OCI-LY3 (cell line): ENCODE measurements around the gene TMEM18.

ENCODE experiments used
- H2AFZ ChIP-seq: fragments of 200-600, 300-600 bp; shearing (Covaris generic); 2 replicates; pipeline ENCODE4 v1.6.0; 2014; ENCODE audit warnings: antibody characterized with exemption, low read depth, low read length
- H3K27ac ChIP-seq: fragments of 200-600, 300-600 bp; sonication (generic); 2 replicates; pipeline ENCODE4 v1.5.1; 2014; ENCODE audit warnings: mild to moderate bottlenecking, low read length, moderate library complexity, mixed read lengths
- H3K27me3 ChIP-seq: fragments of 200-600, 300-600 bp; sonication (generic); 2 replicates; pipeline ENCODE4 v1.6.1; 2014; ENCODE audit warnings: low read depth, low read length, mixed read lengths
- H3K36me3 ChIP-seq: fragments of 200-600, 300-600 bp; sonication (generic); replicated peaks from 2 replicates; pipeline ENCODE3; 2014; ENCODE audit warnings: low read depth, low read length, mixed read lengths
- H3K4me1 ChIP-seq: fragments of 300-600, 200-600 bp; sonication (generic); 2 replicates; pipeline ENCODE4 v1.6.1; 2014; ENCODE audit warnings: low read length, mixed read lengths
- H3K4me2 ChIP-seq: fragments of 200-600, 300-600 bp; sonication (generic); 2 replicates; pipeline ENCODE4 v1.6.1; 2014; ENCODE audit warnings: low read length, mixed read lengths
- H3K4me3 ChIP-seq: fragments of 300-600, 200-600 bp; sonication (generic); 2 replicates; pipeline ENCODE4 v1.5.1; 2014; ENCODE audit warnings: antibody characterized with exemption, mild to moderate bottlenecking, low read length, moderate library complexity
- H3K79me2 ChIP-seq: fragments of 300-600, 200-600 bp; shearing (Covaris generic); 2 replicates; pipeline ENCODE4 v1.6.1; 2014; ENCODE audit warnings: mild to moderate bottlenecking, low read length, mixed read lengths
- H3K9ac ChIP-seq: fragments of 300-600, 200-600 bp; shearing (Covaris generic); 2 replicates; pipeline ENCODE4 v1.6.0; 2014; ENCODE audit warnings: mild to moderate bottlenecking, low read length, moderate library complexity
- H3K9me3 ChIP-seq: fragments of 200-600, 300-600 bp; shearing (Covaris generic); 2 replicates; pipeline ENCODE4 v1.6.1; 2014; ENCODE audit warnings: low read length, mixed read lengths; ENCODE audit not compliant: insufficient read depth
- H4K20me1 ChIP-seq: fragments of 200-600, 300-600 bp; sonication (generic); 2 replicates; pipeline ENCODE4 v1.6.1; 2016; ENCODE audit warnings: low read length, mixed read lengths; ENCODE audit not compliant: insufficient read depth
- CTCF ChIP-seq: fragments of 200-600, 300-600 bp; sonication (generic); IDR thresholded peaks from 2 replicates; pipeline ENCODE4 v1.5.1; 2014; ENCODE audit warnings: antibody characterized with exemption, low read length, low read depth
- EZH2phosphoT487 ChIP-seq: fragments of 200-600 bp; shearing (Covaris generic); IDR thresholded peaks from 2 replicates; pipeline ENCODE4 v1.6.1; 2018; ENCODE audit warnings: antibody characterized with exemption, mixed run types, low read depth

TMEM18 gene

GRCh38 chr2:682226-682625 is 5.0 kb upstream of the TMEM18 start:
- peaks cover 14% of the 10 kb centered on the region; the same call in 1 of the 2 replicates for H3K9me3 ChIP-seq
- H3K79me2 ChIP-seq = peaks cover 11% of the 10 kb centered on the region
- no peaks in the 10 kb centered on the region for H4K20me1 ChIP-seq
- H3K4me2 ChIP-seq = no peak overlapping the region
- H3K4me3 ChIP-seq = no peak overlapping the region
- no peak overlapping the region for H3K27ac ChIP-seq
- no peaks in the 10 kb centered on the region for H3K27me3 ChIP-seq
- TF ChIP-seq EZH2phosphoT487 (no peak), CTCF (no peak)
- H3K9ac ChIP-seq = no peak overlapping the region
- H3K4me1 ChIP-seq = peaks cover 8% of the 10 kb centered on the region
- H3K36me3 ChIP-seq = peaks cover 28% of the 10 kb centered on the region
- no peak overlapping the region for H2AFZ ChIP-seq

GRCh38 chr2:681312-681711 is 4.1 kb upstream of the TMEM18 start:
- H3K36me3 ChIP-seq = peaks cover 28% of the 10 kb centered on the region
- H3K79me2 ChIP-seq = peaks cover 14% of the 10 kb centered on the region
- H3K4me3 ChIP-seq = no peak overlapping the region
- no peak overlapping the region for H3K4me2 ChIP-seq
- peaks cover 14% of the 10 kb centered on the region; the same call in 1 of the 2 replicates for H3K9me3 ChIP-seq
- H4K20me1 ChIP-seq = peaks cover 2% of the 10 kb centered on the region; the same call in 1 of the 2 replicates
- TF ChIP-seq CTCF (no peak), EZH2phosphoT487 (no peak)
- no peak overlapping the region for H3K27ac ChIP-seq
- no peak overlapping the region for H3K9ac ChIP-seq
- peaks cover 8% of the 10 kb centered on the region for H3K4me1 ChIP-seq
- H3K27me3 ChIP-seq = no peaks in the 10 kb centered on the region
- no peak overlapping the region for H2AFZ ChIP-seq

DNA sequence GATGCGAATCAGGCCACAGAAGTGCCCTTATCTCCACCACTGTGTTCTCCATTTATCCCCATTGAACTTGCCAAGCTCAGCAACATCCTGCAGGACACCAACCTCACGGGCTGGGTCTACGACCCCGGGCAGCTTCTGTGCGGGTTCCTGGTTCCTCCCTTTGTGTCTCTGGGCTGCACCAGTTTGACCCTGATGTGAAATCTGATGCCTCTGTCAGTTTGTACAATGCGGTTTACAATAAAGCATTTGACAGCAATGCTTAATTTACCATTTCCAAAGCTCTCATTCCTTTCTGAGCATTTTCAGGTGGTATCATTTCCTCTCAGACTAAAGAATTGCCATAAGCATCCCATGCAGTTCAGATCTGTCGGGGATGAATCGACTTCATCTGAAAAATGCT is 3.3 kb upstream of the TMEM18 start:
- no peak overlapping the region for H3K27ac ChIP-seq
- H3K36me3 ChIP-seq = peaks cover 30% of the 10 kb centered on the region
- no peak overlapping the region for H3K4me2 ChIP-seq
- H4K20me1 ChIP-seq = peaks cover 10% of the 10 kb centered on the region
- no peak overlapping the region for H3K9ac ChIP-seq
- no peaks in the 10 kb centered on the region for H3K27me3 ChIP-seq
- H3K79me2 ChIP-seq = peaks cover 22% of the 10 kb centered on the region
- H3K4me1 ChIP-seq = peaks cover 15% of the 10 kb centered on the region
- H3K9me3 ChIP-seq = peaks cover 10% of the 10 kb centered on the region; the same call in 1 of the 2 replicates
- TF ChIP-seq CTCF (no peak), EZH2phosphoT487 (no peak)
- H2AFZ ChIP-seq = no peak overlapping the region
- no peak overlapping the region for H3K4me3 ChIP-seq

DNA sequence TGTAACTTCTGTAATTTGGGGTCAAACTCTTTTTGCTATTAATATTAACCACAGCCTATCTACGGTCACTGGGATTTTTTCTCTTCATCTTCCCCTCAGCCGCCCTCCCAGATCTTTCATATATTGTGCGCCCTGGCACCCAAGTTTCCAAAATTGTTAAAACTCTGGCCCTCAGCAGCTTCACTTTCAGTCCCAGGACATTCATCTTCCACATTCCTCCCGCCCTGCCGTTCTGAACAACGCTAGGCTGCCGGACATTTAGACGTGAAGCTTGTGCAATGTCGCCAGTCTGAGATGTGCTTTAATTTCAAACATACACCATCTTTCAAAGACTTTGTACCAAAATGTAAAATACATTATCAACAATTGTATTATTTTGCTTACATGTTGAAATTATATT is 1.8 kb upstream of the TMEM18 start:
- Histone ChIP-seq H3K79me2 (peaks cover 38% of the 10 kb centered on the region), H3K27me3 (no peaks in the 10 kb centered on the region), H3K9ac (no peak overlapping the region), H3K36me3 (peaks cover 35% of the 10 kb centered on the region), H3K4me2 (no peak overlapping the region), H3K4me3 (no peak overlapping the region), H2AFZ (no peak overlapping the region), H3K27ac (no peak overlapping the region), H4K20me1 (peaks cover 24% of the 10 kb centered on the region), H3K9me3 (0 out of 2 replicates have a peak, but pooled peaks cover 5% of the 10 kb centered on the region), H3K4me1 (peaks cover 15% of the 10 kb centered on the region)
- no peak for TF ChIP-seq EZH2phosphoT487
- TF ChIP-seq CTCF = no peak
